ENCODE results near the gene LRGUK. TPM values are rescaled to one million over a fixed set of nuclear protein-coding genes. Genes with fewer than 3 reads are reported as not detected.
"Not testable (repeated sequence)": the region's sequence is repeated elsewhere in the genome, so short reads cannot be mapped to it uniquely, and the experiment has no call there.

The LRGUK gene
- total RNA-seq, 2 experiments from 2014 or later: 0.17 to 0.39 TPM

GRCh38 chr7:134209322-134210015 lies 82.3 kb downstream of the LRGUK start:
- Mint-ChIP-seq H3K4me3 (no peak overlapping the region), H3K27me3 (peaks cover 4% of the 10 kb centered on the region), H3K36me3 (no peaks in the 10 kb centered on the region), H3K9me3 (no peaks in the 10 kb centered on the region), H3K27ac (no peak overlapping the region), H3K4me1 (no peaks in the 10 kb centered on the region)
- ATAC-seq (ENCODE audit: low read depth) (no peak), DNase-seq (no peak)
- POLR2A ChIA-PET: no interaction called here

GRCh38 chr7:134210227-134210626 lies 83.1 kb downstream of the LRGUK start:
- H3K4me3 Mint-ChIP-seq: no peak overlapping the region
- ATAC-seq (ENCODE audit: low read depth): no peak
- no peak for DNase-seq
- H3K27me3 Mint-ChIP-seq: peaks cover 4% of the 10 kb centered on the region
- H3K27ac Mint-ChIP-seq: no peak overlapping the region
- no peaks in the 10 kb centered on the region for H3K36me3 Mint-ChIP-seq
- H3K9me3 Mint-ChIP-seq: no peaks in the 10 kb centered on the region
- POLR2A ChIA-PET: no interaction called here
- H3K4me1 Mint-ChIP-seq: no peaks in the 10 kb centered on the region

- no peaks in the 10 kb centered on the region for H3K9me3 Mint-ChIP-seq
- no peaks in the 10 kb centered on the region for H3K4me1 Mint-ChIP-seq
- ATAC-seq (ENCODE audit: low read depth) (no peak), DNase-seq (no peak)
- peaks cover 4% of the 10 kb centered on the region for H3K27me3 Mint-ChIP-seq
- no peak overlapping the region for H3K4me3 Mint-ChIP-seq
- H3K27ac Mint-ChIP-seq: no peak overlapping the region
- no peaks in the 10 kb centered on the region for H3K36me3 Mint-ChIP-seq
- POLR2A ChIA-PET: no interaction called here
Observed at GRCh38 chr7:134210976-134211663, 84.0 kb downstream of the LRGUK start.

- H3K4me1 Mint-ChIP-seq: no peaks in the 10 kb centered on the region
- no peaks in the 10 kb centered on the region for H3K36me3 Mint-ChIP-seq
- H3K9me3 Mint-ChIP-seq: no peaks in the 10 kb centered on the region
Observed at GRCh38 chr7:134211817-134212216, 84.7 kb downstream of the LRGUK start.

GRCh38 chr7:134212576-134213546 lies 85.7 kb downstream of the LRGUK start:
- Mint-ChIP-seq H3K4me1 (no peaks in the 10 kb centered on the region), H3K9me3 (no peaks in the 10 kb centered on the region), H3K36me3 (no peaks in the 10 kb centered on the region), H3K27me3 (peaks cover 5% of the 10 kb centered on the region), H3K4me3 (no peak overlapping the region), H3K27ac (no peak overlapping the region)
- DNase-seq (no peak), ATAC-seq (ENCODE audit: low read depth) (no peak)
- POLR2A ChIA-PET: no interaction called here

More at GRCh38 chr7:134211817-134212216, 84.7 kb downstream of the LRGUK start:
- POLR2A ChIA-PET: no interaction called here
- Mint-ChIP-seq H3K27me3 (peaks cover 4% of the 10 kb centered on the region), H3K4me3 (no peak overlapping the region), H3K27ac (no peak overlapping the region)
- DNase-seq (no peak), ATAC-seq (ENCODE audit: low read depth) (no peak)

- H3K9me3 Mint-ChIP-seq: no peaks in the 10 kb centered on the region
- ATAC-seq (ENCODE audit: low read depth) (no peak), DNase-seq (no peak)
- no peaks in the 10 kb centered on the region for H3K4me1 Mint-ChIP-seq
- POLR2A ChIA-PET: no interaction called here
- peaks cover 12% of the 10 kb centered on the region for H3K27me3 Mint-ChIP-seq
- no peaks in the 10 kb centered on the region for H3K36me3 Mint-ChIP-seq
- no peak overlapping the region for H3K4me3 Mint-ChIP-seq
- H3K27ac Mint-ChIP-seq: no peak overlapping the region
Observed at GRCh38 chr7:134220236-134220635, 93.1 kb downstream of the LRGUK start.

GRCh38 chr7:134231296-134231695 lies 104.2 kb downstream of the LRGUK start:
- H3K36me3 Mint-ChIP-seq; H3K9me3 Mint-ChIP-seq; H3K4me3 Mint-ChIP-seq; H3K4me1 Mint-ChIP-seq; ATAC-seq (ENCODE audit: low read depth); DNase-seq; H3K27me3 Mint-ChIP-seq; H3K27ac Mint-ChIP-seq; POLR2A ChIA-PET: not testable (repeated sequence)

- DNase-seq (no peak), ATAC-seq (ENCODE audit: low read depth) (no peak)
- POLR2A ChIA-PET: no interaction called here
- H3K4me3 Mint-ChIP-seq: no peak overlapping the region
- H3K9me3 Mint-ChIP-seq: peaks cover 4% of the 10 kb centered on the region
- no peak overlapping the region for H3K27ac Mint-ChIP-seq
- no peaks in the 10 kb centered on the region for H3K36me3 Mint-ChIP-seq
- H3K27me3 Mint-ChIP-seq: peaks cover 2% of the 10 kb centered on the region
- H3K4me1 Mint-ChIP-seq: no peaks in the 10 kb centered on the region
Observed at GRCh38 chr7:134234216-134234615, 107.1 kb downstream of the LRGUK start.

- no peak for ATAC-seq (ENCODE audit: low read depth)
- H3K4me1 Mint-ChIP-seq: no peaks in the 10 kb centered on the region
- no peaks in the 10 kb centered on the region for H3K36me3 Mint-ChIP-seq
- POLR2A ChIA-PET: no interaction called here
- H3K9me3 Mint-ChIP-seq: peaks cover 2% of the 10 kb centered on the region
- no peak for DNase-seq
- H3K27me3 Mint-ChIP-seq: peaks cover 10% of the 10 kb centered on the region
- H3K4me3 Mint-ChIP-seq: no peak overlapping the region
- H3K27ac Mint-ChIP-seq: no peak overlapping the region
Observed at GRCh38 chr7:134245253-134245652, 118.1 kb downstream of the LRGUK start.

- Mint-ChIP-seq H3K27me3 (peaks cover 10% of the 10 kb centered on the region), H3K4me1 (no peaks in the 10 kb centered on the region), H3K36me3 (no peaks in the 10 kb centered on the region), H3K9me3 (peaks cover 2% of the 10 kb centered on the region), H3K4me3 (no peak overlapping the region), H3K27ac (no peak overlapping the region)
- ATAC-seq (ENCODE audit: low read depth): no peak
- POLR2A ChIA-PET: no interaction called here
- DNase-seq: no peak
Observed at GRCh38 chr7:134246347-134246746, 119.2 kb downstream of the LRGUK start.

GRCh38 chr7:134246761-134247160 lies 119.6 kb downstream of the LRGUK start:
- Mint-ChIP-seq H3K9me3 (peaks cover 2% of the 10 kb centered on the region), H3K4me1 (no peaks in the 10 kb centered on the region), H3K36me3 (no peaks in the 10 kb centered on the region), H3K4me3 (no peak overlapping the region), H3K27ac (no peak overlapping the region), H3K27me3 (peaks cover 10% of the 10 kb centered on the region)
- no peak for DNase-seq
- POLR2A ChIA-PET: no interaction called here
- no peak for ATAC-seq (ENCODE audit: low read depth)

GRCh38 chr7:134248196-134248595 lies 121.1 kb downstream of the LRGUK start:
- H3K4me1 Mint-ChIP-seq: no peaks in the 10 kb centered on the region
- H3K36me3 Mint-ChIP-seq: no peaks in the 10 kb centered on the region
- peaks cover 1% of the 10 kb centered on the region for H3K9me3 Mint-ChIP-seq
- no peak for DNase-seq
- H3K27ac Mint-ChIP-seq: no peak overlapping the region
- POLR2A ChIA-PET: no interaction called here
- peaks cover 12% of the 10 kb centered on the region for H3K27me3 Mint-ChIP-seq
- no peak for ATAC-seq (ENCODE audit: low read depth)
- no peak overlapping the region for H3K4me3 Mint-ChIP-seq

GRCh38 chr7:134254311-134254710 lies 127.2 kb downstream of the LRGUK start:
- Mint-ChIP-seq H3K4me1 (no peaks in the 10 kb centered on the region), H3K9me3 (no peaks in the 10 kb centered on the region), H3K36me3 (no peaks in the 10 kb centered on the region), H3K27ac (no peak overlapping the region), H3K4me3 (no peak overlapping the region), H3K27me3 (peaks cover 2% of the 10 kb centered on the region)
- DNase-seq (no peak), ATAC-seq (ENCODE audit: low read depth) (no peak)
- POLR2A ChIA-PET: no interaction called here

All from activated naive CD8-positive, alpha-beta T cell treated with anti-CD3 and anti-CD28 coated beads, Interleukin-2, amount 10 ng/mL, durations not matched to agents 7 days and 5 days (primary cell).